GM21723 (cell line): Measurements from ENCODE around the gene NPLOC4.
"Not testable (repeated sequence)": the region's sequence is repeated elsewhere in the genome, so short reads cannot be mapped to it uniquely, and the experiment has no call there.

Source experiments
- ATAC-seq: cut with Tn5 transposase; IDR thresholded peaks from one replicate; pipeline ENCODE4 v1.9.1; 2021; ENCODE audit warnings: mild to moderate bottlenecking, moderate library complexity; ENCODE audit not compliant: unreplicated experiment

The NPLOC4 gene

GRCh38 chr17:81636505-81637288 lies at the start of gene NPLOC4, which contains the start of gene TSPAN10:
TSS of gene NPLOC4 (minus strand) at chr17:81637112. CDS start at chr17:81636930, 182 bp downstream.
TSS of gene TSPAN10 (plus strand) at chr17:81637196. CDS start at chr17:81642413, 5,217 bp downstream.
- ATAC-seq, result peak; percentile 65

- ATAC-seq, result no peak
Observed at GRCh38 chr17:81686614-81687013, 49.7 kb upstream of the NPLOC4 start.

GRCh38 chr17:81685108-81685507 lies 48.2 kb upstream of the NPLOC4 start:
- ATAC-seq, result no peak

- no peak for ATAC-seq
Observed at GRCh38 chr17:81684442-81684911, 47.6 kb upstream of the NPLOC4 start.

GRCh38 chr17:81683584-81684441 lies 46.9 kb upstream of the NPLOC4 start, which contains the start of the genes ARL16 and HGS:
TSS of gene ARL16 (minus strand) at chr17:81683797. CDS start at chr17:81683753, 44 bp downstream.
TSS of gene HGS (plus strand) at chr17:81684011. CDS start at chr17:81684067, 56 bp downstream.
- peak; percentile 84 for ATAC-seq

GRCh38 chr17:81683208-81683583 lies 46.3 kb upstream of the NPLOC4 start:
- ATAC-seq, result peak; percentile 27

GRCh38 chr17:81682565-81683207 lies 45.8 kb upstream of the NPLOC4 start:
- ATAC-seq, result no peak

GRCh38 chr17:81681672-81682071 lies 44.8 kb upstream of the NPLOC4 start:
- ATAC-seq, result no peak

- no peak for ATAC-seq
Observed at GRCh38 chr17:81680150-81680549, 43.2 kb upstream of the NPLOC4 start.

- ATAC-seq, result no peak
Observed at GRCh38 chr17:81676906-81677305, 40.0 kb upstream of the NPLOC4 start.

GRCh38 chr17:81675515-81676221 lies 38.8 kb upstream of the NPLOC4 start:
- ATAC-seq, result not testable (repeated sequence)

GRCh38 chr17:81673561-81674258 lies 36.8 kb upstream of the NPLOC4 start:
- ATAC-seq, result no peak

- no peak for ATAC-seq
Observed at GRCh38 chr17:81672954-81673353, 36.0 kb upstream of the NPLOC4 start.

- ATAC-seq, result no peak
Observed at GRCh38 chr17:81672504-81672903, 35.6 kb upstream of the NPLOC4 start.

GRCh38 chr17:81667754-81668153 lies 30.8 kb upstream of the NPLOC4 start:
- ATAC-seq, result no peak

- peak; percentile 86 for ATAC-seq
Observed at GRCh38 chr17:81666342-81667191, 29.7 kb upstream of the NPLOC4 start, which contains the start of the genes CCDC137 and OXLD1. TSS of gene CCDC137 (plus strand) at chr17:81666737. CDS start at chr17:81666767, 30 bp downstream. TSS of gene OXLD1 (minus strand) at chr17:81666605. CDS start at chr17:81666577, 28 bp downstream.

- ATAC-seq, result no peak
Observed at GRCh38 chr17:81666092-81666341, 29.1 kb upstream of the NPLOC4 start.

- ATAC-seq, result peak; percentile 17
Observed at GRCh38 chr17:81665205-81666091, 28.5 kb upstream of the NPLOC4 start.
